Measurements from ENCODE around the gene SIN3B. TPM values are rescaled to one million over a fixed set of nuclear protein-coding genes. Genes with fewer than 3 reads are reported as not detected.

Gene SIN3B
- total and polyA plus RNA-seq, 9 of the 15 experiments (the other 6 are each of a cell fraction or from before 2014, with no cell fraction given): 0.51 to 34.2 (median 14.3) TPM

GRCh38 chr19:16897856-16898161 lies 68.6 kb downstream of the SIN3B start (continued):
- TF ChIP-seq ZNF511 (CRISPR knock-in tag; IDR thresholded peaks at IDR 0.05) (peak; percentile 1; the same call in 1 of the 2 replicates), POLR2G (IDR thresholded peaks at IDR 0.05; ENCODE audit: low read depth, low read length) (peak; percentile 83), ZNF175 (CRISPR knock-in tag; IDR thresholded peaks at IDR 0.05; ENCODE audit: low read depth) (peak; percentile 50; the same call in 1 of the 2 replicates)

GRCh38 chr19:16898361-16899015 lies 69.3 kb downstream of the SIN3B start:
- Histone ChIP-seq H3K4me1 (replicated peaks in 1 of 2; ENCODE audit: control insufficient read depth in 2 of 2, insufficient read depth in 2 of 2, low read length in 2 of 2) (peaks cover 7 to 53% of the 10 kb centered on the region in 2 experiments; a peak in 4 of 5 replicates), H3K9me1 (ENCODE audit: control insufficient read depth, insufficient read depth, low read length) (no peaks in the 10 kb centered on the region)

More at GRCh38 chr19:16898361-16899015, 69.3 kb downstream of the SIN3B start:
- no peak overlapping the region; the same call in 1 of the 2 replicates for H2AFZ ChIP-seq (ENCODE audit: low read depth, low read length)
- H4K20me1 ChIP-seq (replicated peaks; ENCODE audit: control insufficient read depth, insufficient read depth, low read length): no peaks in the 10 kb centered on the region
- BruUV-seq (replicated peaks): no TSS peak
- H3K79me2 ChIP-seq (ENCODE audit: control insufficient read depth, insufficient read depth, low read length): no peaks in the 10 kb centered on the region; the same call in 2 of the 3 replicates
- ATAC-seq (no peak), FAIRE-seq (no peak), DNase-seq (ENCODE audit: extremely low read depth in 1 of 4, low spot score in 3 of 4) (no peak)
- ChIA-PET CTCF (ENCODE audit: low intra/inter-chr PET ratio) (interaction anchor here (0.8 to 3.3 kb wide), 3 partner anchors 63 to 128 kb away, joined by 3 to 29 read pairs (median 21); no protein-coding TSS in a partner anchor), POLR2A (interaction anchor here (1.2 kb wide), 1 partner anchor 10 kb away, joined by 7 read pairs; no protein-coding TSS in a partner anchor)
- 55% methylated on average over 11 of the region's 12 CpGs for WGBS (ENCODE audit: insufficient coverage, low coverage, missing lambda C conversion rate)
- no peak overlapping the region for H3K4me3 ChIP-seq
- H3K36me3 ChIP-seq (ENCODE audit: control insufficient read depth, insufficient read depth, low read length): no peaks in the 10 kb centered on the region
- in situ Hi-C loops (cut with MboI) (no loop called here), intact Hi-C loops (cut with micrococcal nuclease) (loop anchor here (1.0 to 5.0 kb wide), 5 partner anchors 62 to 394 kb away; no protein-coding TSS in a partner anchor)
- H3K4me2 ChIP-seq (ENCODE audit: insufficient read depth, low read length): no peak overlapping the region
- peak overlapping the region in 1 of 2 experiments; percentile 92; a peak in 1 of 4 replicates for H3K9ac ChIP-seq (ENCODE audit: insufficient read depth in 1 of 2, low read depth in 2 of 2, low read length in 2 of 2)
- H3K27me3 ChIP-seq (ENCODE audit: control insufficient read depth in 2 of 2, insufficient read depth in 2 of 2, low read length in 2 of 2): peaks cover 0 to 11% of the 10 kb centered on the region in 2 experiments; a peak in 2 of 5 replicates
- no peak for TF ChIP-seq POLR2AphosphoS5 (IDR thresholded peaks at IDR 0.05; ENCODE audit: control insufficient read depth, insufficient read depth, low read depth, low read length)
- peak; percentile 21; the same call in 1 of the 2 replicates for TF ChIP-seq EGR1 (conservative IDR thresholded peaks at IDR 0.05)
- no peak overlapping the region for H3K27ac ChIP-seq (ENCODE audit: extremely low read depth, low read depth, low read length)
- no peaks in the 10 kb centered on the region for H3K9me3 ChIP-seq (replicated peaks; ENCODE audit: control insufficient read depth, insufficient read depth, low read depth, low read length)
